Measurements from ENCODE around the gene HIP1R. TPM values are rescaled to one million over a fixed set of nuclear protein-coding genes. Genes with fewer than 3 reads are reported as not detected.

Gene HIP1R
- polyA plus RNA-seq, 1 experiment = 7.2 TPM

GRCh38 chr12:122845041-122845864 is 10.0 kb downstream of the HIP1R start:
- Histone ChIP-seq H3K27ac (ENCODE audit: low read depth, low read length) (no peak overlapping the region), H3K4me3 (ENCODE audit: low read depth, low read length) (no peak overlapping the region), H3K27me3 (ENCODE audit: control insufficient read depth, insufficient read depth, low read length) (no peaks in the 10 kb centered on the region), H3K9me3 (ENCODE audit: control insufficient read depth, insufficient read depth, low read length) (no peaks in the 10 kb centered on the region)
- ChIA-PET CTCF (interaction anchor here (1.5 kb wide), 1 partner anchor 107 kb away, joined by 3 read pairs; no protein-coding TSS in a partner anchor), POLR2A (no interaction called here)
- no peak for TF ChIP-seq CTCF (IDR thresholded peaks at IDR 0.05; ENCODE audit: low read depth, low read length)
- no peak for DNase-seq (ENCODE audit: low read depth, low spot score)

GRCh38 chr12:122845865-122846621 is 10.8 kb downstream of the HIP1R start:
- H3K4me3 ChIP-seq (ENCODE audit: low read depth, low read length) = no peak overlapping the region
- ChIA-PET CTCF (interaction anchor here (0.9 to 1.5 kb wide), 2 partner anchors 14 to 107 kb away, joined by 3 to 4 read pairs; no protein-coding TSS in a partner anchor), POLR2A (no interaction called here)
- no peak for DNase-seq (ENCODE audit: low read depth, low spot score)
- H3K27me3 ChIP-seq (ENCODE audit: control insufficient read depth, insufficient read depth, low read length) = no peaks in the 10 kb centered on the region
- TF ChIP-seq CTCF (IDR thresholded peaks at IDR 0.05; ENCODE audit: low read depth, low read length) = no peak
- no peak overlapping the region for H3K27ac ChIP-seq (ENCODE audit: low read depth, low read length)
- no peaks in the 10 kb centered on the region for H3K9me3 ChIP-seq (ENCODE audit: control insufficient read depth, insufficient read depth, low read length)

GRCh38 chr12:122846622-122847515 is 11.6 kb downstream of the HIP1R start:
- ChIA-PET POLR2A (no interaction called here), CTCF (interaction anchor here (0.9 to 1.5 kb wide), 2 partner anchors 14 to 106 kb away, joined by 3 to 4 read pairs; no protein-coding TSS in a partner anchor)
- no peaks in the 10 kb centered on the region for H3K9me3 ChIP-seq (ENCODE audit: control insufficient read depth, insufficient read depth, low read length)
- no peak overlapping the region for H3K27ac ChIP-seq (ENCODE audit: low read depth, low read length)
- no peak for TF ChIP-seq CTCF (IDR thresholded peaks at IDR 0.05; ENCODE audit: low read depth, low read length)
- no peak overlapping the region for H3K4me3 ChIP-seq (ENCODE audit: low read depth, low read length)
- DNase-seq (ENCODE audit: low read depth, low spot score) = no peak
- H3K27me3 ChIP-seq (ENCODE audit: control insufficient read depth, insufficient read depth, low read length) = no peaks in the 10 kb centered on the region

GRCh38 chr12:122847516-122847836 is 12.2 kb downstream of the HIP1R start:
- CTCF ChIA-PET = no interaction called here
- no peak for DNase-seq (ENCODE audit: low read depth, low spot score)

More at GRCh38 chr12:122847516-122847836, 12.2 kb downstream of the HIP1R start:
- Histone ChIP-seq H3K27ac (ENCODE audit: low read depth, low read length) (no peak overlapping the region), H3K4me3 (ENCODE audit: low read depth, low read length) (no peak overlapping the region), H3K9me3 (ENCODE audit: control insufficient read depth, insufficient read depth, low read length) (no peaks in the 10 kb centered on the region), H3K27me3 (ENCODE audit: control insufficient read depth, insufficient read depth, low read length) (no peaks in the 10 kb centered on the region)
- TF ChIP-seq CTCF (IDR thresholded peaks at IDR 0.05; ENCODE audit: low read depth, low read length) = no peak
- POLR2A ChIA-PET = no interaction called here
